Mesenteric fat pad (tissue), 1 donor: Measurements from ENCODE around the gene MED29. TPM values are rescaled to one million over a fixed set of nuclear protein-coding genes. Genes with fewer than 3 reads are reported as not detected.

Experiments
- DNase-seq: peaks from one replicate; pipeline ENCODE4 v3.0.0-alpha.2; 2020; ENCODE audit warnings: low spot score
- long read RNA-seq: library from polyadenylated mRNA; unstranded; transcript quantifications from one replicate; pipeline ENCODE4 v2.0.0, GENCODE V29; 2020
- total RNA-seq: library from RNA; stranded (reverse); fragmentation: NEBNext Ultra II Directional; extraction: Animal tissue kit (Norgen Biotek cat#: 25700); gene quantifications from one replicate; pipeline ENCODE4 v1.2.1, GENCODE V29; 2021
- donor health status: DM: yes; HTN: yes; CAD: no.

Gene MED29, protein sequence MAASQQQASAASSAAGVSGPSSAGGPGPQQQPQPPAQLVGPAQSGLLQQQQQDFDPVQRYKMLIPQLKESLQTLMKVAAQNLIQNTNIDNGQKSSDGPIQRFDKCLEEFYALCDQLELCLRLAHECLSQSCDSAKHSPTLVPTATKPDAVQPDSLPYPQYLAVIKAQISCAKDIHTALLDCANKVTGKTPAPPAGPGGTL
- total RNA-seq, result 34.1 TPM
- long read RNA-seq, transcript MED29-201 (4 exons, 3,653 nt), result major isoform, 42 of 52 reads
- long read RNA-seq, partial matches to known transcripts, result 2 of 52 reads
- long read RNA-seq, other reads (novel, unspliced or antisense), result 8 of 52 reads

DNA sequence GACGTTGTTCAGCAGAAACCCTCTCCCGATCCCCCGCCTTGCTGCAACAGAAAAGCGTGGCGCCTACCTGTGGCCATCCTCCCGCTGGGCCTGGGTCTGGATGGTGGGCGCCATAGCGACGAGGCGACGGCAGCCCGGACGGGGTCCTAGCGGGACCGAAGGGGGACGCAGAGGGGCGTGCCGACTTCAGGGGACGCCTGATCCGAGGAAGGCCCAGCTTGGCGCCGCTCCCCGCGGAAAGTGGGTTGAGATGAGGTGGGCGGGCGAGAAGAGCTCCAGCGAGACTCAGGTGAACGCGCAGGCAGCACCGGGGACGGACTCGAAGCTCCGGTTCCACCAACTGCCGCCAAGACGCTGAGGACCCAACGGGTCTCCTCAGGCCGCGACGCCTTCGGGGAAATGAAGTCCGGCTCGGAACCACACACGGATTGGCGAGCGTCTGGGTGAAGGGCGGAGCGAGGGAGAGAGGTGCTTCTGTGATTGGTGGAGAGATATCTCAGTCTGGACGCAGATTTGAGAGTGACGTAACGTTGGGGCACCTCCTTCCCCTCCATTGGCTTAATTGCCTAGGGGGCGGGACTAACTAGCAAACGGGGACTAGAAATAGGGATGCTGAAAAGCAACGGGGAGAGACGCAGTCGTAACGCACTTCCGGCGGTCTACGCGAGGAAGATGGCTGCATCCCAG lies at the start of gene MED29, which contains the start of gene PAF1:
MED29 (plus strand) TSS at position 628 of the 687 bp plus-strand sequence; CDS start at position 673, 45 bp downstream.
PAF1 (minus strand) TSS at position 356 of the 687 bp plus-strand sequence; CDS start at position 114, 242 bp downstream.
- DNase-seq, result peak; percentile 98

DNA sequence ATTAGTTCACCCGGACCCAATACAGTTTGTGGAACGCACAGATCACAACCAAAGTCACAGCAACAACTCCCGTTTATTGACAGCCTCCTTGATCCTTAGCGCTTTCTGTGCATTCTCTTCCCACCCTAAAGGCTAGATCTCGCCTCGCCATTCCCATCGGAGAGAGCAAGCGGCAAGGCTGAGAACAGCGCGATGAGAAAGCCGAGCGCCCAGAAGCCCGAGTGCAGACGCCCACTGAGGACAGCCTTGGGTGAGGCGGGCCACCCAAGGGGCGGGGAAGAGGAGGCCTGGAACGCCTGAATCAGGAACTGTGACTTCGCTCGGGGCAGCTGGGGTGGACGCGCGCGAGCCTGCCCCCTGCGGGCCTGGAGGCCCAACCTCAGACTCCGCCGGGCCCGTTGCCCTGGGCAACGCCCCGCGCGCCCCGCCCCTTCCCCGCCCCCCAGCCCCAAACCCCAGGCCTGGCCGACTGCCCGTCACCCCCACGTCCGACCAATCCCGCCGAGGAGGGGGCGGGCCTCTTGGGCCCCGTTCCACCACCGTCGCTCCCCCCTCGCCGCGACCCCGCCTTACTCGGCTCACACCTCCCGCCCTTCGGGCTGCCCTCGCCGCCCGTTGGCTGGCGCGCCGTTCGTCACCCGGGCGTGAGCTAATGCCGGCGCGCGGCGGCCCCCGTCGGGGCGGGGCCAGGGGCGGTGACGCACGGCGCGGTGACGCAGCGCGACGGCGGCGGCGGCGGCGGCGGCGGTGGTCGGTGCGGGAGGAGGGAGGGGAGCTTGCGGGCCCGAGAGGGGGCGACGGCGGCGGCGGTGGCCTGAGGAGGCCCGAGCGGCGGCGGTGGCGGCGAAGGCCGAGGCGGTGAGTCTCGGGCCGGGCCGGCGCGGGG lies 49.2 kb upstream of the MED29 start, which contains the start of gene SAMD4B:
SAMD4B (plus strand) TSS at position 703 of the 886 bp plus-strand sequence. CDS start 14,473 bp downstream, outside the sequence.
- peak; percentile 100 for DNase-seq

DNA sequence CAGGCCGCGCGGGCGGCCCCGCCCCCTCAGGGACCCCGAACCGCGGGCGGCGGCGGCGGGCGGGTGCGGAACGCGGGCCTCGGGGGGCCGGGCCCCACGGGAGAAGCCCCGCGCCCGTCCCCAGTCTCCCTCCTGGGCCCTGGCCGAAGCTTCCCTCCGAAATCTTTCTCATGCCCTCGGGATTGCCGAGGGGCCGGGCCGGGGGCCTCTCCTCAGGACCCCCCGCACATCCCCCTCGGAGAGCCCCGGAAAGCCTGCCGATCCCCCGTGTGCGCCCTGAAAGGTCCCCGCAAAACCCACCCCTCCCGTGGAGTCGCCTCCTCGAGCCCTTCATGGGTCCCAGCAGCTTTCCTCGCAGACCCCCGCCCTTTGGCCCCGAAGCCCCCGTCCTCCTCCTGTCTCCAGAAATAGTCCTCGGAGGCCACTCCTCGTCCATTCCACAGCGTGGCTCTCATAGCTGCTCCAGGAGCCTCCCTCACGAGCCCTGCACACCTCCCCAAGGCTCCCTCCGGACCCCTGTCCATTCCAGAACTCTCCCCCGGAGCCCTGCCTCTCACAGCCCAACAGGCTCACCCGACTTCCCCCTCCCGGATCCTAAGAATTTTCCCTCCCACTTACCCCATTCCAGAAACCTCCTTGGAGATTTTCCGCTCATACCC lies 48.4 kb upstream of the MED29 start:
- DNase-seq, result no peak

DNA sequence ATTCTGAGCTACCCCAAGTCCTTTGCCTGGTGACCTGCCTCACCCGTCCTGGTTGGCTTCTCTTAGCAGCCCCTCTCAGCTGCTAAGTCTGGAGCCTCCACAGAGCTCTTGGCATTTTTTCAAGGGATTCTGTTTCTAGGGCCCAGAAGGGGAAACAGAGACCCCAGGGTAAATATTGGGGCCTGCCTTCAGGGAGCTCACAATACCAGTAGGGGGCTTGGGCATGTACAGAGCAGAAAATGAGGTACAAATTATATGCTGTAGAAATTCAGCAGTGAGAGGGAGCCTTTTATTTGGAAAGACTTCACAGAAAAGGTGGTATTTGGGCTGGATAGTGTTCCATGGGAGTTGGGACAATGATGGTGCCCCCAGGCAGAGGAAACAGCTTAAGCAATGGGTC lies 45.2 kb upstream of the MED29 start:
- DNase-seq, result no peak

DNA sequence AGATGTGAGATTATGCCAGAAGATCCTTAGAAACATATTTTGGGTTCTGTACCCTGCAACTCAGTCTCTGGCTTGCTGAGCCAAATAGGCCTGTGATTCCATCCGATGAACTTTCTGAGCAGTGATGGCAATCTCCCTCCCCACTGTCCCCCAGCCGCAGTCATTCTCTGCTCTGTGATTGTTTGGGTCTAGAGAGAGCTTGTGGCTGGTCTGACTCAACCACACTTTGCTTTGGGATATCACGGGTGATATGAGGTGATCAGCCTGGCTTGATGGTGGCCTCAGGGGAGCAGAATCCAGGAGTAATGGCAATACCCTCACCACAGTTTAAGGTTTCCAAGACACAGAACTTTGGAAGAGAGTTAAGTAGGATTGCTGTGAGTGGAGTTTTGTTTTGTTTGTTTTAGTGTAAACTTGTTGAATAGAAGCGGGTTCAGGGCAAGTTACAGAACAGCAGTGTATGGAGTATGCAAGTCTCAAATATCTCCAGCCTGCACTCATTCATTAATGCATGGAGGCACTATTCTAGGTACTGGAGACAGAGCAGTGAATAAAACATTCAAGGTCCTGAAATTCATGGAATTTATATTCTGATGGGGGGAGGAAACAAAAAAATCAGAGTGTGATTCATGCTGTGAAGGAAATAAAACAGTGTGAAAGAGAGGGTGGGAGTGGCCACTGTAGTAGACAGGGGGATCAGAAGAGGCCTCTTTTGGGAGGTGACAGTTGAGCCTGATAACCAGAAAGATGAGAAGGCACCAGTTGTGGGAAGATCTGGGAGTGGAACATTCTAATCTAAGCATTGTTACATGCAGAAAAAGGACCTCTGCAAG lies 43.6 kb upstream of the MED29 start:
- DNase-seq, result no peak

DNA sequence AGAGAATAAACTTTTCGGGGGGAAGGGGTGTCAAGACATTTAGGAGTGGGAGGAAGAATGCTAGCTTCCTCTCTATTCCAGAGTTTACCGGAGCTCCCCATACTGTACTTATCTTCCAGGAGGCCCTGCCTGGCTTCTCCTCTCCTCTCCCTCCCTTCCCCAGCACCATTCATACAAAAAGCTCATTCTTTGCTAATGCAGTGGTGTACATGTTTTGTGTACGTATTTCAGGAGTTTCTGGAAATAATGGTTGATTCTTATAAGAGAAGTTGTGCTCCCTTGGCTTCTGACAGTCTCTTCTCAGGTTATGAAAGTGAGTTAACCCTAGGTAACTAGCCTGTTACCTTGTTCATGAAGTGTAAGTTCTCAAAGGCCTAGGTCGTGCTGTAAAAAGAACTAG lies 41.9 kb upstream of the MED29 start:
- DNase-seq, result no peak

DNA sequence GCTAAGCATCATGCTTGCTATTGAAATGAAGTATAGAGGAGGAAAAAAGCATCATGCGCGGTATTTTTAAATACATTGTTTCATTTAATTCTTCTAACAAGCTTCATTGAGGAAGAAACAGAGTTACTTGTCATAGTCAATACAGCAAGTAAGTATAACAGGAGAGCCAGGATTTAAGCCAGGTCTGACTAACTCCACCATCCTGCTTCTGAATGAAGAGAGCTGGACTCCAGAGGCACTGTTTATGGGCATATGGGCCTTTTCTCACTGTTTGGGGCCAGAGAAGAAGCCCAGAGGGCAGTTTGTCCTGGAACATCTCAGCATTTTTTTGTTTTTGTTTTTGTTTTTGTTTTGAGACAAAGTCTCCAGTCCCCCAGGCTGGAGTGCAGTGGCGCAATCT lies 41.0 kb upstream of the MED29 start:
- no peak for DNase-seq

DNA sequence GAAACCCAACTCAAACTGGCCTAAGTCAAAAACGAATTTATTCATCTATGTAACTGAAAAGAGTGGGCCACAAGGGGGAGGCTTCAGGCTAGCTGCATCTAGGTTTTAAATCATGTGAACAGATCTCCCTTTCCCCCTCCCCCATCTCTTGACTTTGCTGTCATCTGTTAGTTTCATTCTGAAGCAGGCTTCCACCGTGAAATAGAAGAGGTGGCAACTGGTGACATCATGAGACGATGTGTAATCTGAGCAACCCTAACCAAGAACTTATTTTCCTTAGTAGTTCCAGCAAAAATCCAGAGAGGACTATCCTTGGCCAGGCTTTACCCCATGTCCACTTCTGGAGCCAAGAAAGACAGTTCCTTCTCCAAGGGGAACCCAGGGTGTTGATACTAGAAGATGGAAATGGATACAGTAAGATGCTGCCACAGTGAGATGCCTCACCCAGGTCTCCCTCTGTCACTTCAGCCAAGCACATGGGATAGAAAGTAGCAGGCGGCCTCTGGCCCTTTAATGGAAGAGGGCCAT lies 39.6 kb upstream of the MED29 start:
- no peak for DNase-seq

DNA sequence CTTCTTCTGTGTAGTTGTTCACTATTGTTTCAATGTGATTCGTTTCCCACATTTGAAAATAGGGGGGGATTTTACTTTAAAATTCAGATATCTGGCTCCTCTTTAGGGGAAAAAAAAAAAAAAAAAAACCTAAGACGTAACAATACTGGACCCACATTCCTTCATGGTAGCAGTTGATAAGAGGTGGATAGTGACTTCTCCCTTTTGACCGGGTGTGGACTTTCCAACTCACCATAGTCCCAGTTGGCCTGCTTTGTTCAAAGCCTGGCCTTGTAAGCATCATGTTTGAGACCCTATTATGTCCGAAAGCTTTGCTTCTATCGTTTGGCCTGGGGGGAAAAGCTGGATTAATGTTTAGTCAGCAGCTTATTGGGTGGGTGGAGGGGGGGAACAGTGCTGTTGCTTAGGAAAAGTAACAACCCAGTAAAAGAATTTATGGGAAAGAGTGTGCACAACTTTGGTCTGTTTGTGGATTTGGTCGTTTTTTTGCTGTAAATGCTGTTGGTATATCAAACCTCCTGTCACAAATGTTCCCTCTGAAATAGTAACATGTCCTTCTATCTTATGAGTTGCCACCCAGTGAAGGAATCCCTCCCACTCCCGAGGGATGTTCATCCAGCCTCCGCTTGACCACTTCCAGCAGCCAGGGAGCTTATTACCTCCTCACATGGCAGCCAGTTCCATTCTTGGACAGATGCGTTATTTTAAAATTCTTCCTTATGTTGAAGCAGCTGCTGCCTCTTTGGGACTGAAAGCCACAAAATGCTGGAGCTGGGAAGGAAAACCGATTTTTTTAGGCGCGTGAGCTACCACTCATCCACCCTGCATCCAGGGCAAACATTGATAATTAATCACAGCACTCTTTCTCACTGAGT lies 38.6 kb upstream of the MED29 start:
- DNase-seq, result no peak

DNA sequence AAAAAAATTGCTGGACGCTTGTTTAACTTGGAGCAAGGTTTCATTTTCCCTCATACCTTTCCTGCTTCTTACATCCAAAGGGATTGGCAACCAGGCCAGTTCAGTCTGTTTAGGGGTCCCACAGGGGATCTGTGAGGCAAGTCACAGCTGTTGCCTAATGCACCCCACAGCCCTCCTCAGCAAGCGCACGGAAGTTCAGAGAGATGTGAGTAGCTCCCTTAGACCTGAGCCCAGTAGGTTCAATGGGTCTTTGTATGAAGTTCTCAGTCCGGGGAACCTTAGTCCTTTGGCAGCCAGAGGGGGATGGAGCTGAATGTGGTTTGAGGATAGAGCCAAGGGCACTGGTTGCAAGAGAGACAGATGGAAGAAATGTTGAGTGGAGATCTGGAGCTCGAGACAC lies 35.9 kb upstream of the MED29 start:
- DNase-seq, result no peak

DNA sequence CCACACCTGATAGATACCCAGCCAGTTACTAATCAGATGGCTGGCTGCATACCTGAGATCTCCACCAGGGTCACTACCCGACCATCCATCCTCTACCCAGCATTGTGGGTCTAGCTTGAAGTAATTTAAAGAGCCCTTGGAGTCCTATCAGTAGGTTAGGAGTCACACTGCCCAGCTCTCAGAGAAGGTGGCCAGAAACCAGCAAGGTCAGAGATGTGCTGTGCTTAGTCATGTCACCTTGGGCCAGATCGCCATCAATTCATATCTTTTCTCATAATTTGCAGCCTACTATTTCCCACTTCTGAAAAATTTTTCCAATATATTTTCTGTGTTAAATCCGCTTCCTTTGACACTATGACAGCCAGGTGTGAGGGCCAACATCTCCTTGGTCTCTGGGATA lies 35.1 kb upstream of the MED29 start:
- no peak for DNase-seq

DNA sequence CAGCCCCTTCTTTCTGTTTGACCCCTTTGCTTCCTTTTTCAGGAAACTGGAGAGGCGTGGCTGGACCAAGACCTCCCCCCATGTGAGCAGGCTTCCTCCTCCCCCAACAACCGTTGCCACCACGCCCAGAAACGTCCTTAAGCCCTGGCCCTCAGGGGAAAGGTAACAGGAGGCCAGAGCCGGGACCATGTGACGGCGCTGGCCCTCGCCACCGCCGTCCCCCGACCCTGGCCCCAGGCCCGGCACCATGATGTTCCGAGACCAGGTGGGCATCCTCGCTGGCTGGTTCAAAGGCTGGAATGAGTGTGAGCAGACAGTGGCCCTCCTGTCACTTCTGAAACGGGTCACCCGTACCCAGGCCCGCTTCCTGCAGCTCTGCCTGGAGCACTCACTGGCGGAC lies 34.5 kb upstream of the MED29 start:
- no peak for DNase-seq

DNA sequence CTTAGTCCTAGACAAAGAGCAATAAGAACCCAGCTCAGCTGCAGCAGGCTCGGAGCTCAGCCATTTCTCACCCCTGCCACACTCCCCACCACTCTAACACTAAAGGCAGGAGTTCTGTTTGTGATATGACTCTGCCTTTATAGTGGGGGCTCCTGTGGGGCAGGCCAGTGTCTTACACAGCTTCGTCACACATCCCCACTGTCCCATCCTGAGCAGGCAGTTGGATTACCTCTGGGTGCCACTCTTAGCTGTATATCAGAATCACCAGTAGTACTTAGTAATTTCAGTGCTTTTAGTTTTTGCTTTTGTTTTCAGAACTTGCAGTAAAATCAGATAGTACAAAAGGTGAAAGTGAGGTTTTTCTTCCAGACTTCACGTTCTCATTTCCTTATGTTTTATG lies 32.2 kb upstream of the MED29 start:
- no peak for DNase-seq

DNA sequence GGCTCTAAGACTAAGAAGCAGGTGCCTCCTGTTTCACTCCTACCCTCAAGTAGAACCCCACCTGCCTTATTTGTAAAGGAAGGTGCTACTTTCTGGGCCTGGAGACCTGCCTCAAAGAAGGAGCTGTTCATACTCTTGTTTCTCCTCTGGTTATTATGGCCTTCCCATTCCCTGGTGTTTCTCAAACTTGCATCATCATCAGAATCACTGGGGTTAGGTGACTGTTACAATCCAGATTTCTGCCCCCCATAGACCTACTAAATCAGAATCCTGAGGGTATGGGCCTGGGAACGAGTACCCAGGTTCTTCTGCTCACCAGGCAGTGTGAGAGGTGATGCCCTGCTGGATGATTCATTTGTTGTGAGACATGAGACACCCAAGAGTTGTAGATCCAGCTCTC lies 30.6 kb upstream of the MED29 start:
- no peak for DNase-seq

DNA sequence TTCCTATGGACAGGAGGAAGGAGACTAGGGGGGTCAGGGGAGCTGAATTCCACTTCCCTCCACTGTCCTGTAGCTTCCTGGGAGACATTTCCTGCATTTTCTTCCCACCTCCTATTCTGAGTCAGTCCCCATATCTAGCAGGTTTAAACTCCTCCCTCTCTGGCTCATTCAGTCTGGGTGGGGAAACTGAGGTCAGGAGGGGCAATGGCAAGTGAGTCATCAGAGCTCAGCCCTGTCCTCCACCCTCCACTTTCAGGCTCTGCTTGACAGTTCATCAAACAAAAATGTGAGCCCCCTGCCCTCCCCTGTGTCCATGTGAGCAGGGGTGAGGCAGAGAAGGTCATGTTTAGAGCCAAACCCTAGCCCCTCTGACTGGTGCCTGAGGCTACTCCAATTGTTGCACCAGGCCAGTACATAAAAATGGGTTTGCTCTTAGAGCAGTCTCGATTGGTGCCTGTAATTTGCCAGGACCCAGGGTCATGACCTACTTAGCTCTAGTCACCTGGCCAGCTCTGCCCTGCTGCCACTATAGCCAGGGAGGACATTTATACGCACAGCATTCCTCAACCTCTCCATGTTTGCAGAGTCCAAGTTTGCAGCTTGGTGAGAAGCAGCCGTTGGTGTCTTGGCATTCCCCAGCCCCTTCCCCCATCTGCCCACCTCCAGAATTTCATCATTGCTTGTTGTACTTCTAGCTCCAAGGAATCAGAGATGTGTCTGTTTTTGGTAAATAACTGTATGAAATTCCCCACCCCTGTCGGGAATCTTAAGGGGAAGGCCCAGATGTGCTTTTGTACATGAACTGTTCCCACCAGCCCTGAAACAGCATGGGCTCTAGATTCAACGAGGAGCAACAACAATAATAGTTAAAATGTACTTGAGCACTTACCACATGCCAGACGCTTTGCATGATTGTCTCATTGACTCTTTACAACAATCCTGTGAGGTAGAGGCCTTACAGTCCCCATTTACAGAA lies 28.2 kb upstream of the MED29 start:
- DNase-seq, result no peak

DNA sequence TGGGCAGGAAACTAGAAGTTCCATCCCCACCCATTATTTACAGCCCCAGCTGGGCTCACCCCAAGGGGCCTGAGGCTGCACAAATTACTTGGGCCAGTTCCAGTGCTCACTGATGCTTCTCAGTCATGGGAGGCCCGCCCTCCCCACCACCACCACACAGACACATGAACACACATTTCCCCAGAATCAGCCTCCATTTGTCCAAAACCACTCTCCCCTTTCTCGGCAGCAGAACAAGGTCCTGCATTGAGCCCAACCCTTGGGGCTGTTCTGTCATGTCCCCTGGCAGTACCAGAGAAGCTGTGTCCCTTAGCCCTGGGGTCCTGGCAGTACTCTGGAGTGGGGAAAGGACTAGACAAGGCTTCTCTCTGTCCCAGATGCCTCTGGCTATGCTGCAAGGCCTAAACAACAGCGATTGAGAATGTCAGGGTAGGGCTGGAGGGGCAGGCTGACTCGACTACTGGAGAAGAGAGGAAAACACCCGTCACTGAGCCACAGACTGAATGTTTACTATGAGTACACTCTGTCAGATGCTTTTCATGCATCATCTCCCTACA lies 27.2 kb upstream of the MED29 start:
- DNase-seq, result no peak

DNA sequence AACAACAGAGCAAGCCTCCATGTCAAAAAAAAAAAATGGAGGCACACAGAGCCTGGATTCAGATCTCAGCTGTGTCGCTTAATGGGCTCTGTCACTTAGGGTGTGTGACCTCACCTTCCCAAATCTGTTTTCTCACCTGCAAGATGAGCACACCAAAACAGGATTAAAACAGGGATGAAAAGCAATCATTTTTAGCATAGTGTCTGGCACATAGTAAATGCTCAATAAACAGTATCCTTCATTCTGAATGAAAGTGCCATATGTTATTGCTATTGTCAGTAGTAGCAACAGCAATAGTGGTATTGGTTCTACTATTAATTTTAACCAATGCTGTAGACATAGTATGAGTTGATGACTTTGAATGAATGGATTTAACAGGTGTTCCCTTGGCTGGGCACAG lies 25.6 kb upstream of the MED29 start:
- no peak for DNase-seq
